Lower lobe of right lung (tissue), 2 donors: ENCODE data around the gene AUTS2. TPM values are rescaled to one million over a fixed set of nuclear protein-coding genes. Genes with fewer than 3 reads are reported as not detected.

Experiments used
- ATAC-seq, 2 donors: fragments of 200-7000 bp; cut with Tn5 transposase; one replicate each; pipeline ENCODE4 v1.9.1; 2020 to 2022; ENCODE audit warnings: mild to moderate bottlenecking in 2 of 2, moderate library complexity in 2 of 2
- DNase-seq: peaks from one replicate; pipeline ENCODE4 v3.0.0-alpha.2; 2020
- H3K27ac ChIP-seq: fragments of 200-600 bp; one replicate; pipeline ENCODE4 v1.8.0; 2022
- H3K27me3 ChIP-seq: fragments of 200-600 bp; one replicate; pipeline ENCODE4 v1.8.0; 2022; ENCODE audit warnings: low read depth
- H3K36me3 ChIP-seq: fragments of 200-600 bp; one replicate; pipeline ENCODE4 v1.8.0; 2022; ENCODE audit warnings: mild to moderate bottlenecking
- H3K4me1 ChIP-seq: fragments of 200-600 bp; one replicate; pipeline ENCODE4 v1.8.0; 2022
- H3K4me3 ChIP-seq: fragments of 200-600 bp; one replicate; pipeline ENCODE4 v1.8.0; 2022; ENCODE audit warnings: mild to moderate bottlenecking
- H3K9me3 ChIP-seq: fragments of 200-600 bp; one replicate; pipeline ENCODE4 v1.8.0; 2022
- CTCF ChIP-seq: fragments of 200-600 bp; IDR thresholded peaks from one replicate; pipeline ENCODE4 v1.8.0; 2022; ENCODE audit warnings: antibody characterized with exemption, mild to moderate bottlenecking
- intact Hi-C: fragments of 100-400 bp; cut with DNase I; formaldehyde crosslinking; loops from one replicate; pipeline ENCODE4 v1.11.0; 2022
- total RNA-seq: library from RNA; stranded (reverse); fragmentation: NEBNext Ultra II Directional; extraction: Animal tissue kit (Norgen Biotek cat#: 25700); gene quantifications from one replicate; pipeline ENCODE4 v1.2.1, GENCODE V29; 2021
- donor health status: DM: no; HTN: yes; CAD: no; lungs with severe emphysema.

Gene AUTS2
- total RNA-seq, 1 donor from 2014 or later, result 45.7 TPM

GRCh38 chr7:69687739-69688433, 89.6 kb downstream of the AUTS2 start:
- no peak for TF ChIP-seq CTCF
- H3K27me3 ChIP-seq, result no peaks in the 10 kb centered on the region
- no peaks in the 10 kb centered on the region for H3K9me3 ChIP-seq
- peaks cover 8% of the 10 kb centered on the region for H3K4me1 ChIP-seq
- ATAC-seq (no peak), DNase-seq (no peak)
- no peaks in the 10 kb centered on the region for H3K36me3 ChIP-seq
- intact Hi-C loops, result no loop called here
- no peak overlapping the region for H3K27ac ChIP-seq
- no peak overlapping the region for H3K4me3 ChIP-seq

GRCh38 chr7:69690329-69690728, 92.1 kb downstream of the AUTS2 start:
- no peaks in the 10 kb centered on the region for H3K27me3 ChIP-seq
- ATAC-seq, result no peak
- DNase-seq, result no peak
- H3K4me3 ChIP-seq, result no peak overlapping the region
- H3K4me1 ChIP-seq, result peaks cover 8% of the 10 kb centered on the region
- no peaks in the 10 kb centered on the region for H3K36me3 ChIP-seq
- H3K9me3 ChIP-seq, result no peaks in the 10 kb centered on the region
- no peak for TF ChIP-seq CTCF
- intact Hi-C loops, result no loop called here
- no peak overlapping the region for H3K27ac ChIP-seq

- Histone ChIP-seq H3K36me3 (no peaks in the 10 kb centered on the region), H3K27me3 (no peaks in the 10 kb centered on the region), H3K4me3 (no peak overlapping the region), H3K27ac (no peak overlapping the region), H3K9me3 (no peaks in the 10 kb centered on the region), H3K4me1 (peaks cover 8% of the 10 kb centered on the region)
- DNase-seq, result no peak
- intact Hi-C loops, result no loop called here
- ATAC-seq, result no peak
- TF ChIP-seq CTCF, result no peak
Observed at GRCh38 chr7:69691327-69691726, 93.1 kb downstream of the AUTS2 start.

- intact Hi-C loops, result no loop called here
- Histone ChIP-seq H3K27me3 (no peaks in the 10 kb centered on the region), H3K36me3 (no peaks in the 10 kb centered on the region), H3K27ac (no peak overlapping the region), H3K4me3 (no peak overlapping the region), H3K4me1 (peaks cover 8% of the 10 kb centered on the region), H3K9me3 (no peaks in the 10 kb centered on the region)
- DNase-seq (no peak), ATAC-seq (no peak)
- no peak for TF ChIP-seq CTCF
Observed at GRCh38 chr7:69691734-69692133, 93.5 kb downstream of the AUTS2 start.

GRCh38 chr7:69692611-69693010, 94.3 kb downstream of the AUTS2 start:
- DNase-seq (no peak), ATAC-seq (no peak)
- Histone ChIP-seq H3K36me3 (no peaks in the 10 kb centered on the region), H3K9me3 (no peaks in the 10 kb centered on the region), H3K27me3 (no peaks in the 10 kb centered on the region), H3K27ac (no peak overlapping the region), H3K4me3 (no peak overlapping the region), H3K4me1 (peaks cover 5% of the 10 kb centered on the region)
- TF ChIP-seq CTCF, result no peak
- intact Hi-C loops, result no loop called here
